Transverse colon (tissue), 4 donors: Measurements from ENCODE around the gene PPP1R9A.

Experiments used
- POLR2A ChIP-seq: fragments of 450-650 bp; IDR thresholded peaks from one replicate; pipeline ENCODE4 v1.6.1; 2016; ENCODE audit warnings: antibody characterized with exemption, mild to moderate bottlenecking, moderate library complexity
- POLR2AphosphoS5 ChIP-seq, 3 donors: sonication (generic); formaldehyde crosslinking; IDR thresholded peaks; one replicate each; pipeline ENCODE4 v1.6.1; 2016; ENCODE audit warnings: antibody characterized with exemption in 3 of 3
- TF ChIP-seq, protein P1 (sequence below), 5 experiments: fragments of 200-600 bp in 3 of 5; fragments of 450-650 bp in 2 of 5; sonication (generic) in 3 of 5; IDR thresholded peaks; 1 replicate in 2 of 5; 2 replicates in 3 of 5; pipeline ENCODE4 v1.5.1; 2016 to 2017; ENCODE audit warnings: antibody characterized with exemption in 5 of 5, inconsistent platforms in 3 of 5, mild to moderate bottlenecking in 2 of 5, moderate library complexity in 1 of 5

GRCh38 chr7:95276114-95276513 is 368.7 kb downstream of the PPP1R9A start:
- TF ChIP-seq, protein P1, sequence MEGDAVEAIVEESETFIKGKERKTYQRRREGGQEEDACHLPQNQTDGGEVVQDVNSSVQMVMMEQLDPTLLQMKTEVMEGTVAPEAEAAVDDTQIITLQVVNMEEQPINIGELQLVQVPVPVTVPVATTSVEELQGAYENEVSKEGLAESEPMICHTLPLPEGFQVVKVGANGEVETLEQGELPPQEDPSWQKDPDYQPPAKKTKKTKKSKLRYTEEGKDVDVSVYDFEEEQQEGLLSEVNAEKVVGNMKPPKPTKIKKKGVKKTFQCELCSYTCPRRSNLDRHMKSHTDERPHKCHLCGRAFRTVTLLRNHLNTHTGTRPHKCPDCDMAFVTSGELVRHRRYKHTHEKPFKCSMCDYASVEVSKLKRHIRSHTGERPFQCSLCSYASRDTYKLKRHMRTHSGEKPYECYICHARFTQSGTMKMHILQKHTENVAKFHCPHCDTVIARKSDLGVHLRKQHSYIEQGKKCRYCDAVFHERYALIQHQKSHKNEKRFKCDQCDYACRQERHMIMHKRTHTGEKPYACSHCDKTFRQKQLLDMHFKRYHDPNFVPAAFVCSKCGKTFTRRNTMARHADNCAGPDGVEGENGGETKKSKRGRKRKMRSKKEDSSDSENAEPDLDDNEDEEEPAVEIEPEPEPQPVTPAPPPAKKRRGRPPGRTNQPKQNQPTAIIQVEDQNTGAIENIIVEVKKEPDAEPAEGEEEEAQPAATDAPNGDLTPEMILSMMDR (IDR thresholded peaks at IDR 0.05) = no peak
- TF ChIP-seq POLR2A (no peak), POLR2AphosphoS5 (IDR thresholded peaks at IDR 0.05) (no peak)
